Testis (tissue), 2 donors: ENCODE data around the gene SPARC.

ENCODE experiments used
- POLR2A ChIP-seq: fragments of 450-650 bp; IDR thresholded peaks from one replicate; pipeline ENCODE4 v1.6.1; 2017; ENCODE audit warnings: antibody characterized with exemption, mild to moderate bottlenecking, moderate library complexity
- TF ChIP-seq, protein P1 (sequence below), 3 experiments: fragments of 450-650 bp in 2 of 3; fragments of 200-600 bp in 1 of 3; sonication (generic) in 1 of 3; IDR thresholded peaks; one replicate each; pipeline ENCODE4 v1.5.1; 2016 to 2019; ENCODE audit warnings: antibody characterized with exemption in 3 of 3, mild to moderate bottlenecking in 2 of 3, moderate library complexity in 1 of 3

- TF ChIP-seq, protein P1, sequence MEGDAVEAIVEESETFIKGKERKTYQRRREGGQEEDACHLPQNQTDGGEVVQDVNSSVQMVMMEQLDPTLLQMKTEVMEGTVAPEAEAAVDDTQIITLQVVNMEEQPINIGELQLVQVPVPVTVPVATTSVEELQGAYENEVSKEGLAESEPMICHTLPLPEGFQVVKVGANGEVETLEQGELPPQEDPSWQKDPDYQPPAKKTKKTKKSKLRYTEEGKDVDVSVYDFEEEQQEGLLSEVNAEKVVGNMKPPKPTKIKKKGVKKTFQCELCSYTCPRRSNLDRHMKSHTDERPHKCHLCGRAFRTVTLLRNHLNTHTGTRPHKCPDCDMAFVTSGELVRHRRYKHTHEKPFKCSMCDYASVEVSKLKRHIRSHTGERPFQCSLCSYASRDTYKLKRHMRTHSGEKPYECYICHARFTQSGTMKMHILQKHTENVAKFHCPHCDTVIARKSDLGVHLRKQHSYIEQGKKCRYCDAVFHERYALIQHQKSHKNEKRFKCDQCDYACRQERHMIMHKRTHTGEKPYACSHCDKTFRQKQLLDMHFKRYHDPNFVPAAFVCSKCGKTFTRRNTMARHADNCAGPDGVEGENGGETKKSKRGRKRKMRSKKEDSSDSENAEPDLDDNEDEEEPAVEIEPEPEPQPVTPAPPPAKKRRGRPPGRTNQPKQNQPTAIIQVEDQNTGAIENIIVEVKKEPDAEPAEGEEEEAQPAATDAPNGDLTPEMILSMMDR (IDR thresholded peaks at IDR 0.05) = no peak
- no peak for TF ChIP-seq POLR2A
Observed at GRCh38 chr5:151722546-151722945, 35.8 kb upstream of the SPARC start.
